Upper lobe of left lung (tissue), 4 donors: ENCODE results near the gene DDAH1.

Experiments used
- EP300 ChIP-seq, 4 donors: sonication (generic); formaldehyde crosslinking; IDR thresholded peaks; one replicate each; pipeline ENCODE4 v1.5.1; 2017; ENCODE audit warnings: antibody characterized with exemption in 4 of 4, control low read depth in 2 of 4
- POLR2A ChIP-seq, 4 donors: fragments of 450-650 bp; IDR thresholded peaks; one replicate each; pipeline ENCODE4 v1.5.1; 2016 to 2017; ENCODE audit warnings: antibody characterized with exemption in 4 of 4, mild to moderate bottlenecking in 2 of 4
- POLR2AphosphoS5 ChIP-seq, 2 donors: sonication (generic); formaldehyde crosslinking; IDR thresholded peaks; one replicate each; pipeline ENCODE4 v1.5.1; 2017; ENCODE audit warnings: antibody characterized with exemption in 2 of 2
- TF ChIP-seq, protein P1 (sequence below), 6 experiments: fragments of 450-650 bp in 4 of 6; fragments of 200-600 bp in 2 of 6; sonication (generic) in 2 of 6; IDR thresholded peaks; one replicate each; pipeline ENCODE4 v1.5.1; 2016 to 2019; ENCODE audit warnings: antibody characterized with exemption in 6 of 6

DNA sequence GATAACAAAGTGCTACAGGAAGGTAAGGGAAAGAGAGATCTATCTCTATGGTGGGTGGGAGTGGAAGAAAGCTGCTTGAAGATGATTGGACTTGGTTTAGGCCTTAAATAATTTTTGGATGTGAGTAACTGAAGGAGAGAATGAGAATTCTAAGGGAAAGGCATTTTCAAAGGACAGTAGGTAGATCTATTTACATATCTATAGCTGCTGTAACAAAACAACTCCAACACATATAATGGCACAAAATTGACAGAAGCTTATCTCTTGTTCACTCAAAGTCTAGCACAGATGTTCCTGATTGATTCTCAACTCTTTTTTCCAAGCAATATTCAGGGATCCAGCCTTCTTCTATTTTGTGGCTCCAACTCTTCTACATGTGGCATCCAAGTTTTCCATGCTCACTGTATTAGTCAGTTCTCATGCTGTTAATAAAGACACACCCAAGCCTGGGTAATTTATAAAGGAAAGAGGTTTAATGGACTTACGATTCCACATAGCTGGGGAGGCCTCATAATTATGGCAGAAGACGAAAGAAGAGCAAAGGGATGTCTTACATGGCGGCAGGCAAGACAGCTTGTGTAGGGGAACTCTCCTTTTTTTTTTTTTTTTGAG lies 3.1 kb upstream of the DDAH1 start:
- TF ChIP-seq, protein P1, sequence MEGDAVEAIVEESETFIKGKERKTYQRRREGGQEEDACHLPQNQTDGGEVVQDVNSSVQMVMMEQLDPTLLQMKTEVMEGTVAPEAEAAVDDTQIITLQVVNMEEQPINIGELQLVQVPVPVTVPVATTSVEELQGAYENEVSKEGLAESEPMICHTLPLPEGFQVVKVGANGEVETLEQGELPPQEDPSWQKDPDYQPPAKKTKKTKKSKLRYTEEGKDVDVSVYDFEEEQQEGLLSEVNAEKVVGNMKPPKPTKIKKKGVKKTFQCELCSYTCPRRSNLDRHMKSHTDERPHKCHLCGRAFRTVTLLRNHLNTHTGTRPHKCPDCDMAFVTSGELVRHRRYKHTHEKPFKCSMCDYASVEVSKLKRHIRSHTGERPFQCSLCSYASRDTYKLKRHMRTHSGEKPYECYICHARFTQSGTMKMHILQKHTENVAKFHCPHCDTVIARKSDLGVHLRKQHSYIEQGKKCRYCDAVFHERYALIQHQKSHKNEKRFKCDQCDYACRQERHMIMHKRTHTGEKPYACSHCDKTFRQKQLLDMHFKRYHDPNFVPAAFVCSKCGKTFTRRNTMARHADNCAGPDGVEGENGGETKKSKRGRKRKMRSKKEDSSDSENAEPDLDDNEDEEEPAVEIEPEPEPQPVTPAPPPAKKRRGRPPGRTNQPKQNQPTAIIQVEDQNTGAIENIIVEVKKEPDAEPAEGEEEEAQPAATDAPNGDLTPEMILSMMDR (IDR thresholded peaks at IDR 0.05): no peak
- TF ChIP-seq POLR2A (IDR thresholded peaks at IDR 0.05) (no peak), POLR2AphosphoS5 (IDR thresholded peaks at IDR 0.05) (no peak), EP300 (IDR thresholded peaks at IDR 0.05) (no peak)
